K562 (cell line): ENCODE measurements around the gene DDX54. TPM values are rescaled to one million over a fixed set of nuclear protein-coding genes. Genes with fewer than 3 reads are reported as not detected.

Experiments
- CSDE1 ChIP-seq, 2 experiments: fragments of 450-650 bp; IDR thresholded peaks; 2 replicates each; pipeline ENCODE4 v1.6.1; 2016; ENCODE audit warnings: mild to moderate bottlenecking in 1 of 2
- KHSRP ChIP-seq: fragments of 450-650 bp; IDR thresholded peaks from 2 replicates; pipeline ENCODE4 v1.6.1; 2017
- ZNF277 ChIP-seq: fragments of 250-450 bp; sonication (Bioruptor Pico); IDR thresholded peaks from 2 replicates; pipeline ENCODE4 v1.8.0; 2022; ENCODE audit warnings: inconsistent platforms, mild to moderate bottlenecking, moderate library complexity, borderline replicate concordance
- polyA plus RNA-seq, 8 experiments: library from polyadenylated mRNA; depleted of rRNA in 4 of 8; stranded (reverse) in 5 of 8; unstranded in 3 of 8; fragments of >200 nt; fragmentation: Nextera tagmentation in 2 of 8; fragmentation: Illumina TruSeq in 1 of 8; extraction: Ambion mirVana in 2 of 8; extraction: Trizol in 1 of 8; gene quantifications; 2 replicates each; pipeline versions ENCODE4 v1.2.1 to v1.2.3, GENCODE V29; 2011 to 2014; ENCODE audit warnings: inconsistent platforms in 1 of 8, missing spikeins in 1 of 8
- total RNA-seq, 7 experiments: library from RNA; depleted of rRNA in 6 of 7; stranded (reverse); fragments of >200 nt in 6 of 7; fragmentation: Illumina TruSeq in 2 of 7; extraction: Trizol in 2 of 7; gene quantifications; 2 replicates each; pipeline versions ENCODE4 v1.2.1 to v1.2.3, GENCODE V29; 2011 to 2021; ENCODE audit warnings: low replicate concordance in 1 of 7
- TF ChIP-seq, protein P1 (sequence below), 2 experiments: IDR thresholded peaks; 2 replicates each; pipeline ENCODE4 v1.6.1; 2012; ENCODE audit warnings: improper control_type of control experiment in 2 of 2, low read depth in 2 of 2, low read length in 2 of 2, borderline replicate concordance in 1 of 2
- TF ChIP-seq, protein P2 (sequence below): fragments of 250-450 bp; sonication (Bioruptor Pico); IDR thresholded peaks from 2 replicates; pipeline ENCODE4 v1.8.0; 2021; ENCODE audit warnings: borderline replicate concordance, mild to moderate bottlenecking, moderate library complexity; ENCODE audit not compliant: poor library complexity, severe bottlenecking

Gene DDX54
- total and polyA plus RNA-seq, 9 of the 15 experiments (the other 6 are each of a cell fraction or from before 2014, with no cell fraction given), result 1.4 to 135 (median 51.4) TPM

DNA sequence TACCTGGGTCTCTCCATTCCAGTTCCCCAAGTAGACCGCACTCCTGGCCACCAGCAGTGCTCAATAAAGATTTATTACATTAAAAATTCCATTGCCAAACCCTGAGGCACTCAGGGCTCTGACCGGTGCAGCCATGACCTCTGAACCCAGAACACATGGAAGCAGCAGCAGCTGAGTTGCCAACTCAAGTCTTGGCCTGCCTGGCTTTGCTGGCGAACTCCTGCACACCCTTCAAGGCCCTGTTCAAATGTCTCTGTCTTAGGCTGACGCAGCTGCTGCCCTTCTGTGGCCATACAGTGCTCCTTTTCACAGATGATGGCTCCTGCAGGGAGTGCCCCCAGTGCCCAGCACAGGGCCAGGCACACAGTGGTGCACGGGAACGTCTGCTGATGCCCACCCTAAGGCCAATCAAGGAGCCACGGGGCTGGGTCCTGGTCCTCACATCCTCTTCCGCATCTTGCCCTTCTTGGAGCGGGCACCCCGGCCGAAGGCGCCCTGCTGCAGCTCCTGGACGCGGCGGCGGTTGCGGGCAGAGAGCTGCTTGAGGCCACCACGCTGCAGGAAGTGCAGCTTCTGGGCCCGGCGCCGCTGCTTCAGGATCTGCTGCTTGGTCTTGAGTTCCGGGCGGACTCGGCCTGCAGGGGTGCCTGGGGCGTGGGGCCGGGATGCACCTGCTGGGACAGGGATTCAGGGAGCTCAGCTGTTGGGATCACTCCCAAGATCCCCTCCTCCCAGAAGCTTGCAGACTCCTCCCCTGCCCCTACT, 26.7 kb downstream of the DDX54 start (continued):
- TF ChIP-seq ZNF277 (CRISPR knock-in tag) (no peak), CSDE1 (IDR thresholded peaks at IDR 0.05) (no peak), KHSRP (no peak)
- TF ChIP-seq, protein P1, sequence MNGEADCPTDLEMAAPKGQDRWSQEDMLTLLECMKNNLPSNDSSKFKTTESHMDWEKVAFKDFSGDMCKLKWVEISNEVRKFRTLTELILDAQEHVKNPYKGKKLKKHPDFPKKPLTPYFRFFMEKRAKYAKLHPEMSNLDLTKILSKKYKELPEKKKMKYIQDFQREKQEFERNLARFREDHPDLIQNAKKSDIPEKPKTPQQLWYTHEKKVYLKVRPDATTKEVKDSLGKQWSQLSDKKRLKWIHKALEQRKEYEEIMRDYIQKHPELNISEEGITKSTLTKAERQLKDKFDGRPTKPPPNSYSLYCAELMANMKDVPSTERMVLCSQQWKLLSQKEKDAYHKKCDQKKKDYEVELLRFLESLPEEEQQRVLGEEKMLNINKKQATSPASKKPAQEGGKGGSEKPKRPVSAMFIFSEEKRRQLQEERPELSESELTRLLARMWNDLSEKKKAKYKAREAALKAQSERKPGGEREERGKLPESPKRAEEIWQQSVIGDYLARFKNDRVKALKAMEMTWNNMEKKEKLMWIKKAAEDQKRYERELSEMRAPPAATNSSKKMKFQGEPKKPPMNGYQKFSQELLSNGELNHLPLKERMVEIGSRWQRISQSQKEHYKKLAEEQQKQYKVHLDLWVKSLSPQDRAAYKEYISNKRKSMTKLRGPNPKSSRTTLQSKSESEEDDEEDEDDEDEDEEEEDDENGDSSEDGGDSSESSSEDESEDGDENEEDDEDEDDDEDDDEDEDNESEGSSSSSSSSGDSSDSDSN (IDR thresholded peaks at IDR 0.05; ENCODE audit: borderline replicate concordance in 1 of 2, low read depth in 2 of 2, low read length in 2 of 2), result no peak
- TF ChIP-seq, protein P2, sequence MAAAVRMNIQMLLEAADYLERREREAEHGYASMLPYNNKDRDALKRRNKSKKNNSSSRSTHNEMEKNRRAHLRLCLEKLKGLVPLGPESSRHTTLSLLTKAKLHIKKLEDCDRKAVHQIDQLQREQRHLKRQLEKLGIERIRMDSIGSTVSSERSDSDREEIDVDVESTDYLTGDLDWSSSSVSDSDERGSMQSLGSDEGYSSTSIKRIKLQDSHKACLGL (CRISPR knock-in tag), result no peak
- TF ChIP-seq, all 486 proteins: peak for 0
